Left ventricle myocardium inferior (tissue), 1 donor: ENCODE data around the gene TULP1. TPM values are rescaled to one million over a fixed set of nuclear protein-coding genes. Genes with fewer than 3 reads are reported as not detected.

Experiments used
- DNase-seq: peaks from one replicate; pipeline ENCODE4 v3.0.0-alpha.2; 2020
- H3K27ac ChIP-seq: fragments of 200-600 bp; replicated peaks from 2 replicates; pipeline ENCODE4 v1.8.0; 2021
- H3K27me3 ChIP-seq: fragments of 200-600 bp; 2 replicates; pipeline ENCODE4 v1.8.0; 2021; ENCODE audit warnings: low read depth
- H3K36me3 ChIP-seq: fragments of 200-600 bp; 2 replicates; pipeline ENCODE4 v1.8.0; 2021
- H3K4me1 ChIP-seq: fragments of 200-600 bp; 2 replicates; pipeline ENCODE4 v1.8.0; 2021
- H3K4me3 ChIP-seq: fragments of 200-600 bp; 2 replicates; pipeline ENCODE4 v1.8.0; 2021; ENCODE audit warnings: mild to moderate bottlenecking, moderate library complexity
- H3K9me3 ChIP-seq: fragments of 200-600 bp; replicated peaks from 2 replicates; pipeline ENCODE4 v1.8.0; 2021
- CTCF ChIP-seq: fragments of 200-600 bp; IDR thresholded peaks from 2 replicates; pipeline ENCODE4 v1.8.0; 2021; ENCODE audit warnings: antibody characterized with exemption, mild to moderate bottlenecking, borderline replicate concordance
- intact Hi-C: fragments of 100-400 bp; cut with micrococcal nuclease; formaldehyde crosslinking; loops from one replicate; pipeline ENCODE4 v1.11.0; 2022
- total RNA-seq: library from RNA; stranded (reverse); fragmentation: NEBNext Ultra II Directional; extraction: Animal tissue kit (Norgen Biotek cat#: 25700); gene quantifications from one replicate; pipeline ENCODE4 v1.2.1, GENCODE V29; 2021
- donor health status: DM: no; HTN: yes; CAD: no; lungs with severe emphysema.

TULP1 gene
- total RNA-seq, 1 donor from 2014 or later, result not detected

GRCh38 chr6:35496036-35496840 is 16.5 kb downstream of the TULP1 start:
- H3K27ac ChIP-seq, result peak overlapping the region; percentile 96
- TF ChIP-seq CTCF, result no peak
- peaks cover 31% of the 10 kb centered on the region for H3K27me3 ChIP-seq
- peak overlapping the region; percentile 85 for H3K4me3 ChIP-seq
- H3K4me1 ChIP-seq, result peaks cover 81% of the 10 kb centered on the region
- intact Hi-C loops, result no loop called here
- DNase-seq, result peak; percentile 58
- no peaks in the 10 kb centered on the region for H3K9me3 ChIP-seq
- H3K36me3 ChIP-seq, result no peaks in the 10 kb centered on the region

GRCh38 chr6:35495258-35496035 is 17.2 kb downstream of the TULP1 start:
- peak overlapping the region; percentile 96 for H3K27ac ChIP-seq
- peaks cover 81% of the 10 kb centered on the region for H3K4me1 ChIP-seq
- H3K4me3 ChIP-seq, result peak overlapping the region; percentile 85
- intact Hi-C loops, result no loop called here
- H3K27me3 ChIP-seq, result peaks cover 27% of the 10 kb centered on the region
- no peaks in the 10 kb centered on the region for H3K36me3 ChIP-seq
- no peak for DNase-seq
- no peaks in the 10 kb centered on the region for H3K9me3 ChIP-seq
- TF ChIP-seq CTCF, result no peak

GRCh38 chr6:35494161-35494563 is 18.5 kb downstream of the TULP1 start:
- TF ChIP-seq CTCF, result no peak
- Histone ChIP-seq H3K36me3 (no peaks in the 10 kb centered on the region), H3K27ac (peak overlapping the region; percentile 46), H3K4me1 (peaks cover 91% of the 10 kb centered on the region), H3K4me3 (peak overlapping the region; percentile 85), H3K9me3 (no peaks in the 10 kb centered on the region), H3K27me3 (peaks cover 14% of the 10 kb centered on the region)
- DNase-seq, result peak; percentile 23
- intact Hi-C loops, result no loop called here

GRCh38 chr6:35493307-35493983 is 19.3 kb downstream of the TULP1 start:
- Histone ChIP-seq H3K4me1 (peaks cover 94% of the 10 kb centered on the region), H3K4me3 (peak overlapping the region; percentile 85), H3K27me3 (peaks cover 7% of the 10 kb centered on the region), H3K9me3 (no peaks in the 10 kb centered on the region), H3K36me3 (no peaks in the 10 kb centered on the region), H3K27ac (peak overlapping the region; percentile 46)
- DNase-seq, result peak; percentile 16
- TF ChIP-seq CTCF, result no peak
- intact Hi-C loops, result no loop called here

- DNase-seq, result peak; percentile 5
These were observed 19.8 kb downstream of the TULP1 start for GRCh38 chr6:35492974-35493284.

More at GRCh38 chr6:35492974-35493284, 19.8 kb downstream of the TULP1 start:
- intact Hi-C loops, result no loop called here
- H3K27me3 ChIP-seq, result peaks cover 2% of the 10 kb centered on the region
- H3K4me3 ChIP-seq, result no peak overlapping the region
- H3K27ac ChIP-seq, result peak overlapping the region; percentile 87
- H3K9me3 ChIP-seq, result no peaks in the 10 kb centered on the region
- no peak for TF ChIP-seq CTCF
- no peaks in the 10 kb centered on the region for H3K36me3 ChIP-seq
- H3K4me1 ChIP-seq, result peaks cover 94% of the 10 kb centered on the region
